Eye (tissue), 1 donor: ENCODE data around the gene ABHD12.

ENCODE experiments used
- DNase-seq: peaks from one replicate; pipeline ENCODE4 v3.0.0-alpha.2; 2015

Gene ABHD12

GRCh38 chr20:25253606-25254275, 136.9 kb downstream of the ABHD12 start:
- DNase-seq: no peak

DNA sequence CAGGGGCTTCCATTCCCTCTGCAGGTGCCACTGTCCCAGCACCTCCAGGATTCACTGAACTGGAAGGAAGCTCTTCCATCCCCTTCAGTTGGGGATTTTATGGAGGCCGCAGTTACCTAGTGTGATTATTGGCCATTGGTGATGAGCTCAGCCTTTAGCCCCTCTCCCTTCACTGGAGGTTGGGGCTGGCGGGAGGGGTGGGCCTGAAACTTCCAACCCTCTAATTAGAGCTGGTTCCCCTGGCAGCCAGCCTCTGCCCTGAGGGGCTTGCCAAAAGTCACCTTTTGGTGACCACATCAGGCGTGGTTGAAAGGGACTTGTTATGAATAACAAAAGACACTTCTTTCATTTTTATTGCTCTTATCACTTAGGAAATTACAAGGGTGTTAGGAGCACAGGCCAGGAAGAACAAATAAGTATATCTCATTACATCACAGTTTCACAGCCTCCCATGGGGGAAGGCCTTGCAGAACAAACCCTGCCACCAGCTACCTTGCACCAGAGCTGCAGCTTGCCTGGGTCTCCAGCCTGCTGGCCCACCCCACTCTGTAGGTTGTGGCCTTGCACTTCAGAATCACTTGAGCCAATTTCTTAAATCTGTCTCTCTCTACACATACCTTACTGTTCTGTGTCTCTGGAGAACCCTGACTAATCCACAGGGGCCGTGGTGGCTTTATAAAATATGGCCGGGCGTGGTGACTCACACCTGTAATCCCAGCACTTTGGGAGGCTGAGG, 137.8 kb downstream of the ABHD12 start:
- no peak for DNase-seq

DNA sequence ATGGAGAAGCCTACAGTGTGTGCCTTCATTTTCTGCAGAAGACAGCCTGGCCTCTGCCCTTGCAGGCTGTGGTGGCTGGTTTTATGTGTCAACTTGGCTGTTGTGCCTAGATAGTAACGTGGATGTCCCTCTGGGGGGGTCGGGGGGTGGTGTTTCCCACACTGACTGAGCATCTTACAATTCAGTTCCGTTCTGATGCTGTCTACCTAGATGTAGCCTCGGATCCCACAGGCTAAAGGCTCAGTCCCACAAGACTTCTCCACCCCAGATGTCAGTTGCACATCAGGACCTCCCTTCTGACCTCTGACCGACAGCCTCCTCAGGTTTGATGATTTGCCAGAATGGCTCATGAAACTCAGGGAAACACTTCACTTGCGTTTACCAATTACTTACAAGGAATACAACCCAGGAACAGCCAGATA, 138.4 kb downstream of the ABHD12 start:
- DNase-seq: no peak

- DNase-seq: no peak
These were observed 139.1 kb downstream of the ABHD12 start for GRCh38 chr20:25251558-25251957.

DNA sequence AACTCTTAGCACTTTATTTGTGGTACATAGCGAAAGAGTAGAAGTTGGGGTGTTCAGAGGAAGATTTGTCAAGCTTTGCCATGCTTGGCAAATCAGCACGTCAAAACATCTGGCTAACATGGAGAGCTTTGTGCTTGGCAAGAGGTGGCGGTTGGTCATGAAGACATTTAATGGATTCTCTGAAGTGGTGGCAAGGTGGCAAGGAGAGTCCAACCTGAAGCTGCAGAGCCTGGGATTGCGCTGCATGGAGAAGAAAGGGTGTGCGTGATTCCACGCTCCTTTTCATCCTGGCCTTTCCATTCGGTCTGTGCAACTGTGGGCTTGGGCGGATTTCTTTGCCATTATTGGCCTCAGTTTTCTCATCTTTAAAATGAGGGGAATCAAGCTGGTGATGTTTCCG, 139.6 kb downstream of the ABHD12 start:
- no peak for DNase-seq

- DNase-seq: no peak
These were observed 140.1 kb downstream of the ABHD12 start for GRCh38 chr20:25250508-25250907.
